GM12878 (cell line): ENCODE data around the gene ZNF99. TPM values are rescaled to one million over a fixed set of nuclear protein-coding genes. Genes with fewer than 3 reads are reported as not detected.
"Not testable (repeated sequence)": the region's sequence is repeated elsewhere in the genome, so short reads cannot be mapped to it uniquely, and the experiment has no call there.

Experiments used
- ATAC-seq: fragments of 200-7000 bp; cut with Tn5 transposase; 3 replicates; pipeline ENCODE4 v1.9.1; 2020; ENCODE audit warnings: mild to moderate bottlenecking, moderate library complexity
- BruUV-seq: library from RNA; stranded (reverse); fragments of 400-500 nt; replicated peaks from 2 replicates; lab custom pipeline; 2021; lab: Mats Ljungman, UMichigan
- CTCF ChIA-PET: fragments of 300-600 bp; sonication (Branson Sonifier 250); formaldehyde crosslinking; extraction: SDS; loops from one replicate; lab custom pipeline; 2021; ENCODE audit warnings: inconsistent platforms; lab: Yijun Ruan, JAX
- POLR2A ChIA-PET: fragments of 350-600 bp; formaldehyde crosslinking; extraction: SDS; loops from one replicate; lab custom pipeline; 2021; ENCODE audit warnings: inconsistent platforms; lab: Charles Lee
- RAD21 ChIA-PET: fragments of 300-600 bp; sonication (Branson Sonifier 250); formaldehyde crosslinking; loops from one replicate; lab custom pipeline; 2023; ENCODE audit warnings: antibody characterized with exemption; ENCODE audit not compliant: unreplicated experiment; lab: Charles Lee
- SMC1A ChIA-PET: fragments of 300-600 bp; sonication (Branson Sonifier 250); formaldehyde crosslinking; loops from one replicate; lab custom pipeline; 2023; ENCODE audit not compliant: unreplicated experiment, uncharacterized antibody; lab: Charles Lee
- DNase-seq: peaks from one replicate; pipeline ENCODE4 v3.0.0-alpha.2; 2011; ENCODE audit warnings: low read depth, low spot score
- FAIRE-seq: peaks from 3 replicates; lab custom pipeline; 2011; peaks lifted over from hg19 to GRCh38; lab: Jason Lieb, UNC
- H2AFZ ChIP-seq: 2 replicates; pipeline ENCODE4 v1.6.0; 2011; ENCODE audit warnings: low read depth, low read length, control low read depth; ENCODE audit not compliant: control insufficient read depth
- H3K27ac ChIP-seq: 2 replicates; pipeline ENCODE4 v1.5.1; 2011; ENCODE audit warnings: control low read depth; ENCODE audit not compliant: control insufficient read depth, insufficient read depth
- H3K27me3 ChIP-seq, 2 experiments: replicated peaks in 1 of 2; 2 replicates each; pipeline versions ENCODE4 v1.6.0 to v1.6.1; 2011; ENCODE audit warnings: low read length in 1 of 2; ENCODE audit not compliant: control insufficient read depth in 2 of 2, insufficient read depth in 2 of 2
- H3K36me3 ChIP-seq, 2 experiments: 2 replicates each; pipeline ENCODE4 v1.5.1; 2011; ENCODE audit warnings: low read length in 1 of 2; ENCODE audit not compliant: control insufficient read depth in 2 of 2, insufficient read depth in 2 of 2
- H3K4me1 ChIP-seq: 2 replicates; pipeline ENCODE4 v1.6.1; 2011; ENCODE audit warnings: mild to moderate bottlenecking, low read length, moderate library complexity, mixed read lengths; ENCODE audit not compliant: control insufficient read depth, insufficient read depth
- H3K4me2 ChIP-seq: 2 replicates; pipeline ENCODE4 v1.6.0; 2011; ENCODE audit warnings: control low read depth; ENCODE audit not compliant: control insufficient read depth, insufficient read depth
- H3K4me3 ChIP-seq: fragments of 200-600 bp; sonication (generic); 2 replicates; pipeline ENCODE4 v1.5.1; 2016
- H3K79me2 ChIP-seq: 2 replicates; pipeline ENCODE4 v1.6.0; 2011; ENCODE audit warnings: low read length; ENCODE audit not compliant: control insufficient read depth, insufficient read depth
- H3K9ac ChIP-seq: 2 replicates; pipeline ENCODE4 v1.8.0; 2011; ENCODE audit warnings: low read length, control low read depth, mixed read lengths; ENCODE audit not compliant: control insufficient read depth, insufficient read depth
- H3K9me3 ChIP-seq: replicated peaks from 3 replicates; pipeline ENCODE4 v1.5.1; 2011; ENCODE audit warnings: mild to moderate bottlenecking, low read length; ENCODE audit not compliant: control insufficient read depth, insufficient read depth
- H4K20me1 ChIP-seq: 2 replicates; pipeline ENCODE4 v1.6.0; 2011; ENCODE audit not compliant: control insufficient read depth, insufficient read depth
- CBFB ChIP-seq: IDR thresholded peaks from 2 replicates; pipeline ENCODE4 v1.6.1; 2016; ENCODE audit warnings: antibody characterized with exemption, low read depth
- CREM ChIP-seq: IDR thresholded peaks from 2 replicates; pipeline ENCODE4 v1.6.1; 2014; ENCODE audit warnings: antibody characterized with exemption, low read depth
- HCFC1 ChIP-seq: fragments of 150-350 bp; IDR thresholded peaks from 2 replicates; pipeline ENCODE4 v1.6.1; 2014; ENCODE audit warnings: low read length
- MLLT1 ChIP-seq: fragments of 450-650 bp; IDR thresholded peaks from 2 replicates; pipeline ENCODE4 v1.6.1; 2016; ENCODE audit warnings: mild to moderate bottlenecking
- REST ChIP-seq: IDR thresholded peaks from 2 replicates; pipeline ENCODE4 v1.6.1; 2012; ENCODE audit warnings: mild to moderate bottlenecking, low read depth, low read length
- ZNF217 ChIP-seq: fragments of 450-650 bp; IDR thresholded peaks from 2 replicates; pipeline ENCODE4 v1.6.1; 2017; ENCODE audit warnings: antibody characterized with exemption, mild to moderate bottlenecking
- ZNF24 ChIP-seq: fragments of 450-650 bp; IDR thresholded peaks from 2 replicates; pipeline ENCODE4 v1.6.1; 2017; ENCODE audit warnings: antibody characterized with exemption, mild to moderate bottlenecking
- WGBS: methylation state at CpG from one replicate; pipeline ENCODE4 v1.1.6; 2016; ENCODE audit warnings: low lambda C conversion rate; ENCODE audit not compliant: insufficient replicate concordance, insufficient coverage; ENCODE audit errors: missing lambda C conversion rate; 5-methylcytosine and 5-hydroxymethylcytosine counted together
- in situ Hi-C: fragments of 300-500 bp; cut with MboI; formaldehyde crosslinking; loops from 9 replicates; pipeline ENCODE4 v1.14.3; 2018; ENCODE audit warnings: mixed read lengths
- intact Hi-C: fragments of 100-400 bp; cut with micrococcal nuclease; formaldehyde crosslinking; loops from one replicate; pipeline ENCODE4 v1.14.2; 2022; ENCODE audit not compliant: unreplicated experiment
- polyA plus RNA-seq, 11 experiments: library from polyadenylated mRNA; depleted of rRNA in 4 of 11; unstranded in 6 of 11; stranded (reverse) in 5 of 11; fragments of >200 nt; fragmentation: Nextera tagmentation in 4 of 11; fragmentation: Illumina TruSeq in 1 of 11; extraction: Ambion mirVana in 4 of 11; extraction: Trizol in 1 of 11; gene quantifications; 1 replicate in 1 of 11; 2 replicates in 10 of 11; pipeline versions ENCODE4 v1.2.1 to v1.2.3, GENCODE V29; 2011 to 2016; ENCODE audit warnings: inconsistent platforms in 2 of 11, missing spikeins in 2 of 11, low read depth in 1 of 11
- total RNA-seq, 4 experiments: library from RNA; depleted of rRNA in 3 of 4; stranded (reverse); fragments of >200 nt in 3 of 4; fragmentation: Illumina TruSeq in 1 of 4; extraction: Trizol in 1 of 4; gene quantifications; 2 replicates each; pipeline versions ENCODE4 v1.2.1 to v1.2.3, GENCODE V29; 2013 to 2021

ZNF99 gene
- total and polyA plus RNA-seq, 10 of the 15 experiments (the other 5 are each of a cell fraction or from before 2014, with no cell fraction given), result not detected

GRCh38 chr19:22708983-22709382, 75.0 kb downstream of the ZNF99 start:
- CTCF ChIA-PET, result no interaction called here
- FAIRE-seq, result no peak
- POLR2A ChIA-PET, result no interaction called here
- DNase-seq, result no peak
- ATAC-seq, result no peak
- TF ChIP-seq ZNF24 (no peak), HCFC1 (no peak), REST (no peak), CBFB (no peak), ZNF217 (no peak), MLLT1 (no peak), CREM (no peak)
- SMC1A ChIA-PET, result no interaction called here
- no peaks in the 10 kb centered on the region; the same call in 2 of the 3 replicates for H3K9me3 ChIP-seq
- H3K36me3 ChIP-seq, result no peaks in the 10 kb centered on the region
- H3K27ac ChIP-seq, result no peak overlapping the region
- H3K9ac ChIP-seq, result no peak overlapping the region
- in situ Hi-C loops (no loop called here), intact Hi-C loops (no loop called here)
- no peaks in the 10 kb centered on the region for H3K27me3 ChIP-seq
- H3K79me2 ChIP-seq, result no peaks in the 10 kb centered on the region
- BruUV-seq, result no TSS peak
- no peak overlapping the region for H2AFZ ChIP-seq
- 66% methylated on average over 27 of the region's 27 CpGs for WGBS
- H3K4me2 ChIP-seq, result no peak overlapping the region
- H3K4me3 ChIP-seq, result no peak overlapping the region
- H3K4me1 ChIP-seq, result no peaks in the 10 kb centered on the region
- H4K20me1 ChIP-seq, result no peaks in the 10 kb centered on the region
- RAD21 ChIA-PET, result no interaction called here

- H4K20me1 ChIP-seq, BruUV-seq, H2AFZ ChIP-seq, DNase-seq, H3K9me3 ChIP-seq, RAD21 ChIA-PET, POLR2A ChIA-PET, H3K4me2 ChIP-seq, ATAC-seq, in situ Hi-C loops, intact Hi-C loops, H3K79me2 ChIP-seq, CTCF ChIA-PET, H3K4me3 ChIP-seq, H3K9ac ChIP-seq, H3K36me3 ChIP-seq, H3K4me1 ChIP-seq, FAIRE-seq, SMC1A ChIA-PET, H3K27me3 ChIP-seq, H3K27ac ChIP-seq: not testable (repeated sequence)
- 73% methylated on average over 14 of the region's 28 CpGs for WGBS
Observed at GRCh38 chr19:22703096-22703495, 80.9 kb downstream of the ZNF99 start.
